Measurements from ENCODE around the gene CMPK2. TPM values are rescaled to one million over a fixed set of nuclear protein-coding genes. Genes with fewer than 3 reads are reported as not detected.
A peak's percentile ranks its signal among the peaks of the same experiment; 100 is the strongest.
"Not testable (repeated sequence)": the region's sequence is repeated elsewhere in the genome, so short reads cannot be mapped to it uniquely, and the experiment has no call there.

CMPK2 gene
- total RNA-seq, 1 donor from 2014 or later: 3.1 TPM

GRCh38 chr2:6880200-6880733 is 14.6 kb upstream of the CMPK2 start:
- no peak for DNase-seq

GRCh38 chr2:6879011-6879410 is 13.3 kb upstream of the CMPK2 start:
- DNase-seq: no peak

- no peak for DNase-seq
Measured at GRCh38 chr2:6878549-6878948, 12.8 kb upstream of the CMPK2 start.

GRCh38 chr2:6877402-6878304 is 11.9 kb upstream of the CMPK2 start, which contains the start of gene RSAD2:
Gene RSAD2 (plus strand): TSS chr2:6877777. CDS start chr2:6877801, 24 bp downstream.
- DNase-seq: peak; percentile 47

- DNase-seq: no peak
Measured at GRCh38 chr2:6876309-6876708, 10.6 kb upstream of the CMPK2 start.

- no peak for DNase-seq
Measured at GRCh38 chr2:6874032-6874431, 8.3 kb upstream of the CMPK2 start.

- no peak for DNase-seq
Measured at GRCh38 chr2:6872394-6872793, 6.7 kb upstream of the CMPK2 start.

GRCh38 chr2:6866982-6867381 is 1.3 kb upstream of the CMPK2 start:
- DNase-seq: no peak

GRCh38 chr2:6866275-6866671 is 566 bp upstream of the CMPK2 start:
- DNase-seq: no peak

GRCh38 chr2:6864923-6865345 is 773 bp downstream of the CMPK2 start:
- no peak for DNase-seq

- DNase-seq: no peak
Measured at GRCh38 chr2:6864231-6864754, 1.4 kb downstream of the CMPK2 start.

GRCh38 chr2:6863792-6864191 is 1.9 kb downstream of the CMPK2 start:
- DNase-seq: peak; percentile 8

- DNase-seq: no peak
Measured at GRCh38 chr2:6860296-6860695, 5.4 kb downstream of the CMPK2 start.

GRCh38 chr2:6858466-6859027 is 7.2 kb downstream of the CMPK2 start:
- DNase-seq: not testable (repeated sequence)

GRCh38 chr2:6856548-6856920 is 9.2 kb downstream of the CMPK2 start:
- DNase-seq: no peak

GRCh38 chr2:6855860-6856547 is 9.7 kb downstream of the CMPK2 start:
- no peak for DNase-seq

GRCh38 chr2:6854416-6854815 is 11.3 kb downstream of the CMPK2 start:
- DNase-seq: no peak

- no peak for DNase-seq
Measured at GRCh38 chr2:6852195-6852594, 13.5 kb downstream of the CMPK2 start.

GRCh38 chr2:6846967-6847681 is 18.6 kb downstream of the CMPK2 start:
- DNase-seq: no peak

GRCh38 chr2:6846540-6846939 is 19.2 kb downstream of the CMPK2 start:
- no peak for DNase-seq

- no peak for DNase-seq
Measured at GRCh38 chr2:6845903-6846302, 19.8 kb downstream of the CMPK2 start.

- no peak for DNase-seq
Measured at GRCh38 chr2:6845312-6845711, 20.4 kb downstream of the CMPK2 start.
